ENCODE measurements around the gene CATSPER1.

The CATSPER1 gene

DNA sequence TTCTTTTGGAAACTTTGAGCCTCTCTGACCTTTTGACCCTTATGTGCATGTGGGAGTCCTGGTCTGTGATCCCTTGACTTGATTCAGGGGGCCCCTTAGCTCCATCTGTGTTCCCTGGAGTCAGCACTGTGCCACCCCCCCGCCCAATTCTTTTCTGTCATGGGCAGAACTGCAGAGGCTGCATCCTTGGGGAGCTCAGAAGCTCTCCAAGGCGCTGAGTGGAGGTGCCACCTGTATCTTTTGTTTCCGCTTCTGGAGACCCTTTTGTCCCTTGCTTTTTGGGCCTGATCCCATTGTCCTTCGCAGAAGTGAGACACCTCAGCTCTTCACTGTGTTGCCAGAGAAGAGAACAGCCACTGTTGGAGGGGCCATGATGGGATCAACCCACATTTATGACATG lies 41.4 kb upstream of the CATSPER1 start:
- peaks cover 5% of the 10 kb centered on the region for H3K4me1 ChIP-seq (ENCODE audit: control insufficient read depth, insufficient read depth, low read length)
- no peak overlapping the region for H3K9ac ChIP-seq (ENCODE audit: low read depth, low read length)
- no peaks in the 10 kb centered on the region for H3K9me3 ChIP-seq (ENCODE audit: control insufficient read depth, insufficient read depth, low read length)
- no peak overlapping the region for H3K4me3 ChIP-seq (ENCODE audit: low read depth, low read length)
- H3K36me3 ChIP-seq (ENCODE audit: control insufficient read depth, insufficient read depth, low read length), result peaks cover 43% of the 10 kb centered on the region
- H3K27me3 ChIP-seq (ENCODE audit: control insufficient read depth, insufficient read depth, low read length), result no peaks in the 10 kb centered on the region

DNA sequence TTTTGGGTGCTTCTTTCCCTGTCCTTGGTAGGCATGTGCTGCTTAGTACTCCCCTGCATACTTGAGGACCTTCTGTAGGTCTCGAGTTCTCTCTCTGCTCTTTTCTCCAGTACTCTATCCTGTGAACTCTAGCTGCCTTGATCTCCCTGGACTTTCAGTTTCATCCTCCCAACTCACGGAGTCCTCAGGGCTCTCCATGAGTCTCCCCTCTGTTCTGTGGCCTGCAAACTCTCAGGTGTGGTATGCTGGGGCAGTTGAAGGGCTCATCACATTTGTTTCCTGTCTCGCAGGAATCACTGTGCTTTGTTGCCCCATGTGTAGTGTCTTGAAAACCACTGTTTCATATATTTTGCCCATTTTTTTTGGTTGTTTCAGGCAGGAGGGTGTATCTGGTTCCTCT lies 40.5 kb upstream of the CATSPER1 start:
- no peak overlapping the region for H3K9ac ChIP-seq (ENCODE audit: low read depth, low read length)
- H3K36me3 ChIP-seq (ENCODE audit: control insufficient read depth, insufficient read depth, low read length), result peaks cover 48% of the 10 kb centered on the region
- peaks cover 5% of the 10 kb centered on the region for H3K4me1 ChIP-seq (ENCODE audit: control insufficient read depth, insufficient read depth, low read length)
- no peaks in the 10 kb centered on the region for H3K27me3 ChIP-seq (ENCODE audit: control insufficient read depth, insufficient read depth, low read length)
- H3K9me3 ChIP-seq (ENCODE audit: control insufficient read depth, insufficient read depth, low read length), result no peaks in the 10 kb centered on the region
- no peak overlapping the region for H3K4me3 ChIP-seq (ENCODE audit: low read depth, low read length)

DNA sequence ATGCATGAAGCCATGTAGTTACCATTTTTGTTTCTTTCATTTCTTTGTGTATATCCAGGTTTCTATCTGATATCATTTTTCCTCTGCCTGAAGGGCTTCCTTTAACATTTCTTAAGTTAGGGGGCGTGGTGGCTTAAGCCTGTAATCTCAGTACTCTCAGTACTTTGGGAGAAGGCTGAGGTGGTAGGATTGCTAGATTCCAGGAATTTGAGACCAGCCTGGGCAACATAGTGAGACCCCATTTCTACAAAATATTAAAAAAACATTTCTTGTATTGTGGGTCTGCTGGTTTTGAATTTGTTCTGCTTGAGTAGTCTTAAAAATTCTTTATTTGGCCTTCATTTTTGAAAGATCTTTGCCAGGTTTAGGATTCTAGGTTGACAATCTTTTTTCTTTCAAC lies 38.3 kb upstream of the CATSPER1 start:
- Histone ChIP-seq H3K9ac (ENCODE audit: low read depth, low read length) (no peak overlapping the region), H3K4me1 (ENCODE audit: control insufficient read depth, insufficient read depth, low read length) (peaks cover 5% of the 10 kb centered on the region), H3K27me3 (ENCODE audit: control insufficient read depth, insufficient read depth, low read length) (no peaks in the 10 kb centered on the region), H3K36me3 (ENCODE audit: control insufficient read depth, insufficient read depth, low read length) (peaks cover 70% of the 10 kb centered on the region), H3K9me3 (ENCODE audit: control insufficient read depth, insufficient read depth, low read length) (no peaks in the 10 kb centered on the region), H3K4me3 (ENCODE audit: low read depth, low read length) (no peak overlapping the region)

DNA sequence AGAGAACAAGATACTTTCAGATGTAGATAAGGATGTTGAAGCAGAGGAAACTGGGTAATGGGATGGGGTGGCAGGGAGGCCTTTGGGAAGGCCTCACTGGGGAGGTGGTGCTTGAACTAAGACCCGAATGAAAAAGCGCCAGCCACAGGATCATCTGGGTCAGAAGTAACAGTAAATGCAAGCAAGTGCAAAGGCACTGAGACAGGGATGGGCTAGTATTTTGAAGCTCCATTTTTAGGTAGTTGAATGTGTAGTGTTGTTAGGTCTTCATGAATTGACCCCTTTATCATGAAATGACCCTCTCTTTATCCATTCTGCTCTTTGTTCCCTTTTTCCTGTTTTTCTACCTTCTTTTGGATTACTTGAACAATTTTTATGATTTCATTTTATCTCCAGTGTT lies 37.6 kb upstream of the CATSPER1 start:
- Histone ChIP-seq H3K9ac (ENCODE audit: low read depth, low read length) (no peak overlapping the region), H3K36me3 (ENCODE audit: control insufficient read depth, insufficient read depth, low read length) (peaks cover 74% of the 10 kb centered on the region), H3K4me1 (ENCODE audit: control insufficient read depth, insufficient read depth, low read length) (peaks cover 5% of the 10 kb centered on the region), H3K27me3 (ENCODE audit: control insufficient read depth, insufficient read depth, low read length) (no peaks in the 10 kb centered on the region), H3K9me3 (ENCODE audit: control insufficient read depth, insufficient read depth, low read length) (no peaks in the 10 kb centered on the region), H3K4me3 (ENCODE audit: low read depth, low read length) (no peak overlapping the region)

DNA sequence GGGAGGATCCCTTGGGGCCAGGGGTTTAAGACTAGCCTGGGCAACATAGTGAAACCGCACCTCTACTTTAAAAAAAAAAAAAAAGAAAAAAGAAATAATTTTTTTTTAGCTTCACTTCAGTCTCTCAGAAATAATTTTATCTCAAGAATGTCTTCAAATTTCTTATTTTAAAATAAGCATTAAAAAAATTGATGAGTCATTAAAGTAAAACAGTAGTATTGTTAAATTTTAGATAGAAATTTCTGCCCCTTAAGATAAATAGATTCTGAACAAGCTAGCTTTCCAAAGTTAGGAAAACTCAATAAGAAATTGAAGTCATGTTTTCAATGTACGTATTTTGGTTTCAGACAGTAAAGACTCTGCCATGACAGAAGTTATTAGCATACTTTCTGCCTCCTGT lies 36.1 kb upstream of the CATSPER1 start:
- peaks cover 74% of the 10 kb centered on the region for H3K36me3 ChIP-seq (ENCODE audit: control insufficient read depth, insufficient read depth, low read length)
- no peaks in the 10 kb centered on the region for H3K4me1 ChIP-seq (ENCODE audit: control insufficient read depth, insufficient read depth, low read length)
- H3K27me3 ChIP-seq (ENCODE audit: control insufficient read depth, insufficient read depth, low read length), result no peaks in the 10 kb centered on the region
- no peak overlapping the region for H3K9ac ChIP-seq (ENCODE audit: low read depth, low read length)
- H3K9me3 ChIP-seq (ENCODE audit: control insufficient read depth, insufficient read depth, low read length), result no peaks in the 10 kb centered on the region
- no peak overlapping the region for H3K4me3 ChIP-seq (ENCODE audit: low read depth, low read length)

DNA sequence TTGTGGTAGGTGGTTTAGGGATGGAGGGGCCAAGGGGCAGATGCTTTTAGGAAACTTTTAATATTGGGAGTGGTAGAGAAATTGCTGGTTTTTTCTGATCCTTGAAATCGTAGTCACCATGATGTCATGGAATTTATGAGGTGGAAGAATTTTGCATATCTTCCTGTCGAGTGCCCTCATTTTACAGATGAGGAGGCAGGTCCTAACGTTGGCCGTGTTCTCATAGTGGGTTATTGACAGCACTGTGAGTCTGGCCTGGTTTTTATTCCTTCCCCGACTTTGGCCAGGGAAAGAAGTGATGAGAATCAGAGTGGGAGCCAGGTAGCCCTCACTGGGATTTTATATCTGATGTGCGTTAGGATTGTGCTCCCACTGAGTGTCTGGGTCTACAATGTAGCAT lies 35.0 kb upstream of the CATSPER1 start:
- peaks cover 68% of the 10 kb centered on the region for H3K36me3 ChIP-seq (ENCODE audit: control insufficient read depth, insufficient read depth, low read length)
- no peak overlapping the region for H3K9ac ChIP-seq (ENCODE audit: low read depth, low read length)
- no peaks in the 10 kb centered on the region for H3K4me1 ChIP-seq (ENCODE audit: control insufficient read depth, insufficient read depth, low read length)
- no peak overlapping the region for H3K4me3 ChIP-seq (ENCODE audit: low read depth, low read length)
- no peaks in the 10 kb centered on the region for H3K9me3 ChIP-seq (ENCODE audit: control insufficient read depth, insufficient read depth, low read length)
- no peaks in the 10 kb centered on the region for H3K27me3 ChIP-seq (ENCODE audit: control insufficient read depth, insufficient read depth, low read length)

DNA sequence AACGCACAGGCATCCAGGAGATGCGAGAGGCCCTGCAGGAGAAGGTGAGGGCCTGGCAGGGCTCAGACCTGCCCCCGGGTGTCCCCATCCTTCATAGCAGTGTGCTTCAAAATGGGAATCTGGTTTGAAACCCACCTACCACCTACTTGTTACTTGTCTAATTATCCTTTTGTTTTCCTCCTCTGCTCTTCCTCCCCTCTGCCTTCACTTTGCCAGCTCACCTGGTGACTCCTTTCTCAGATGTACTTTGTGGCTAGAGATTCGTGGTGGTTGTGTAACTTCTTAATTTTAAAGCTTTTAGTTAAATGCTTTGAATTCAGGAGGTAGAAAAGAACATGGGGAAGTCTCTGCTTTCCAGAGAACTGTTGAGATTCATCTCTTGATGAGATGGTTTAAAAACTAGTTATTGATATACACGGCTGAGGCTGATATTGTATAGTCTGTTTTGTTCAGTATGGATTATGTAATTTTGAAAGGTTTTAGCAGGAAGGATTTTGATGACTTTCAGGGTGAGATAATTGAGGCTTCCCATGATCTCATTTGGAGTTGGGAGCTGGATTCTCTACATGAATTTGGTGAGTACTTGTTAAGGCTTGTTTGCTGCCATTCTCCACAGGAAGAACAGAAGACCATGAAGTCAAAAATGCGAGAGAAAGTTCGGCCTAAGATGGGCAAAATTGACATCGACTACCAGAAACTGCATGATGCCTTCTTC lies 33.8 kb upstream of the CATSPER1 start:
- Histone ChIP-seq H3K27me3 (ENCODE audit: control insufficient read depth, insufficient read depth, low read length) (no peaks in the 10 kb centered on the region), H3K4me1 (ENCODE audit: control insufficient read depth, insufficient read depth, low read length) (no peaks in the 10 kb centered on the region), H3K9me3 (ENCODE audit: control insufficient read depth, insufficient read depth, low read length) (no peaks in the 10 kb centered on the region), H3K36me3 (ENCODE audit: control insufficient read depth, insufficient read depth, low read length) (peaks cover 72% of the 10 kb centered on the region), H3K9ac (ENCODE audit: low read depth, low read length) (no peak overlapping the region), H3K4me3 (ENCODE audit: low read depth, low read length) (no peak overlapping the region)

DNA sequence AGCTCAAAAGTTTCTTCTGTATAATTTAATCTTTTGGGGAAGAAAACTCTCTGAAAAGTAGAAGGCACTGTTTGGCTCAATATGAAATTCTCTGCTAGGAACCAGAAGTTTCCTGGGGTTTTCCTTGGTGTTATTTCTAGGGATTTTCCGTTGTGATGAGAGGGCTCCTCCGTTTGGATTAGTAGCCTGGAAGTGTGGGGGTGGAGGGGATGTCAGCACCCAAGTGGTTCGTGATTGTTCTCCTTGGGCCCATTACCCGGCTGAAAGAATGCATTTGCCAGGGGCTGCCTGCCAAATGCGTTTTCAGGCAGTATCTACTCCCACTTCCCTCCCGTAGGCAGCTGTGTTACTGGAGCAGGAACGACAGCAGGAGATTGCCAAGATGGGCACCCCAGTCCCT lies 30.2 kb upstream of the CATSPER1 start:
- Histone ChIP-seq H3K4me1 (ENCODE audit: control insufficient read depth, insufficient read depth, low read length) (peaks cover 3% of the 10 kb centered on the region), H3K9me3 (ENCODE audit: control insufficient read depth, insufficient read depth, low read length) (no peaks in the 10 kb centered on the region), H3K27me3 (ENCODE audit: control insufficient read depth, insufficient read depth, low read length) (no peaks in the 10 kb centered on the region), H3K36me3 (ENCODE audit: control insufficient read depth, insufficient read depth, low read length) (peaks cover 55% of the 10 kb centered on the region), H3K4me3 (ENCODE audit: low read depth, low read length) (no peak overlapping the region), H3K9ac (ENCODE audit: low read depth, low read length) (no peak overlapping the region)

DNA sequence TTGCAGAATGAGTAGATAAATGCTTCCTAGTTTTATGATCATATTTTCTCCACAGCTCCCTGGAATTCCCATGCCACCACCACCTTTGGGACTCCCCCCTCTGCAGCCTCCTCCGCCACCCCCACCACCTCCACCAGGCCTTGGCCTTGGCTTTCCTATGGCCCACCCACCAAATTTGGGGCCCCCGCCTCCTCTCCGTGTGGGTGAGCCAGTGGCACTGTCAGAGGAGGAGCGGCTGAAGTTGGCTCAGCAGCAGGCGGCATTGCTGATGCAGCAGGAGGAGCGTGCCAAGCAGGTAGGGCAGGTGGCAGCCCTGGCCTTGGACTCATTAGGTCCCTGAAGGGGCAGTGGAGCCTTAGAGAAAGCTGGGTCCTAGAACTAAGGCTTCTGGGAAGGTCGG lies 28.7 kb upstream of the CATSPER1 start:
- peaks cover 40% of the 10 kb centered on the region for H3K36me3 ChIP-seq (ENCODE audit: control insufficient read depth, insufficient read depth, low read length)

DNA sequence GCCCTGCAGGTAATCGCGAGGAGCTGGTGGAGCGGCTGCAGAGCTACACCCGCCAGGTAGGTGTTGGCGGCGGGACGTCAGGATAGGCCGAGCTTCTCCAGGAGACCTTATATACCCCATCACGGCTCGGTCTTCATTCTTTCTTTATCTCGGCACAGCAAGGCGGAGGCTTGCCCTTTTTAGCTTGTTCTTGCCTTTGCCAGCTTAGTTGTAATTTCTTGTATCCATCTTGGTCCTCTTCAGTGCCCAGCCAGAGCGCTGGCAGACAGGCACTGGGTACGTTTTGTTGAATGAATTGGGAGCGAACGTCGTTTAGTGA lies 26.3 kb upstream of the CATSPER1 start:
- Histone ChIP-seq H3K4me3 (ENCODE audit: low read depth, low read length) (peak overlapping the region; percentile 96), H3K4me1 (ENCODE audit: control insufficient read depth, insufficient read depth, low read length) (peaks cover 11% of the 10 kb centered on the region), H3K36me3 (ENCODE audit: control insufficient read depth, insufficient read depth, low read length) (peaks cover 20% of the 10 kb centered on the region), H3K9ac (ENCODE audit: low read depth, low read length) (peak overlapping the region; percentile 97), H3K27me3 (ENCODE audit: control insufficient read depth, insufficient read depth, low read length) (no peaks in the 10 kb centered on the region), H3K9me3 (ENCODE audit: control insufficient read depth, insufficient read depth, low read length) (no peaks in the 10 kb centered on the region)

More for the DNA sequence above, 28.7 kb upstream of the CATSPER1 start:
- Histone ChIP-seq H3K27me3 (ENCODE audit: control insufficient read depth, insufficient read depth, low read length) (no peaks in the 10 kb centered on the region), H3K9ac (ENCODE audit: low read depth, low read length) (no peak overlapping the region), H3K4me3 (ENCODE audit: low read depth, low read length) (no peak overlapping the region), H3K4me1 (ENCODE audit: control insufficient read depth, insufficient read depth, low read length) (peaks cover 7% of the 10 kb centered on the region), H3K9me3 (ENCODE audit: control insufficient read depth, insufficient read depth, low read length) (no peaks in the 10 kb centered on the region)

DNA sequence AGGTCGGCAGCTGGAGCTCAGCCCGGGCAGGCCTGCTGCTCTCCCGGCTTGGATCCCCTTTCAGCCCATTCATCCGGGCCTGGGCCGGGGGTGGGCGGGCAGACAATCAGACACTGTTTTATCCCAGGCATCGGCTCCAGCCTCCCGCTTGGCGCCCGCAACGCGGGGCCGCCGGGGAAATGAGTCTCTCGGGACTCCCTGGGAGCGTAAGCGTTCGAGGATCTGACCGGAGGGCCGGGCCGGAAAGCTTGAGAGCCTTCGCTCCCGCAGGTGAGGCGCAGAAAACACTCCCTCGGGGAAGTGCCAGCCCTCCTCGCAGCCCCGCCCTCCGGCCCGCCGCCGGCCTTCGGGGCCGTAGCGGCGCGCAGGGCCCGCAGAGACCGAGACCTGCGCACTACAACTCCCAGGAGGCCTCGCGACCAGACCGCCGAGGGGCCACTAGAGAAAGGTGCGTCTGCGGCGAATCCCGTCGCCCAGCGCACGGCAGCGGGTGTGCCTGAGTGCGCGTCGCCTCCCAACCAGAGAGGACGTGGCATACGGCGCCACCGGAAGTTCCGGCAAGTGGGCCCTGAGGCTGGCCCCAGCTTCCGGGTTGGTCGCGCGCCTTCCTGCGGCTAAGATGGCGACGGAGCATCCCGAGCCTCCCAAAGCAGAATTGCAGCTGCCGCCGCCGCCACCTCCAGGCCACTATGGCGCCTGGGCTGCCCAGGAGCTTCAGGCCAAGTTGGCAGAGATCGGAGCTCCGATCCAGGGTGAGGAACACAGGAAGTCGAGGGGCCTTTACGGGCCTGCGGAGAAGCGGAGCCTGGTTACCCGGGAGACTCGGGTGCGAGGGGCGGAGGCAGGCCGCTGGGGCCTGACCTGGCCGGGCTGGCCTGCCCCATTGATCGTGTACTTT lies 25.7 kb upstream of the CATSPER1 start, which contains the start of gene SF3B2:
Gene SF3B2, plus strand, starts transcription at position 599 of the 898 bp plus-strand sequence. Its CDS starts 21 bp downstream, at position 620.
- peak within 1 kb of the TSS; percentile 96 for H3K4me3 ChIP-seq (ENCODE audit: low read depth, low read length)
- H3K27me3 ChIP-seq (ENCODE audit: control insufficient read depth, insufficient read depth, low read length), result no peaks in the 10 kb centered on the region
- H3K4me1 ChIP-seq (ENCODE audit: control insufficient read depth, insufficient read depth, low read length), result peaks cover 11% of the 10 kb centered on the region
- H3K9me3 ChIP-seq (ENCODE audit: control insufficient read depth, insufficient read depth, low read length), result no peaks in the 10 kb centered on the region
- peaks cover 20% of the 10 kb centered on the region for H3K36me3 ChIP-seq (ENCODE audit: control insufficient read depth, insufficient read depth, low read length)
- peak within 1 kb of the TSS; percentile 97 for H3K9ac ChIP-seq (ENCODE audit: low read depth, low read length)

DNA sequence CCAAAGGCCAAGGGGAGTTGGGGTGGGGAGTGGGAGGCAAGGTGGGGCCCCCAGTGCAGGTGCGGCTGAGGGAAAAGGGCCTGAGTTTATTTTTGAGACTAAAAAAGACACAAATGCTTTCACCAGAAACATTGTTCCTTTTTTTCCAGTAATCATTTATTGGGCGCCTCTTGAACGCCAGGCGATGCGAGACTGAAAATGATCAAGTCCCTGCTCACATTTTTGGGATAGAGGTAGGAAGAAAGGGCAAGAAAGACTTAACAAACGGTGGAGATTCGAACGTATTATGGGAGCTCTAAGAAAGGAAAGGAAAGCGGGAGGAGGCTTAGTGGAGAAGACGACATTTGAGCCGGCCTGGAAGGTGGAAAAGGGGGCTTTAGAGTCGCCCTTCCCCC lies 25.1 kb upstream of the CATSPER1 start:
- H3K27me3 ChIP-seq (ENCODE audit: control insufficient read depth, insufficient read depth, low read length), result no peaks in the 10 kb centered on the region
- no peaks in the 10 kb centered on the region for H3K9me3 ChIP-seq (ENCODE audit: control insufficient read depth, insufficient read depth, low read length)
- peak overlapping the region; percentile 96 for H3K4me3 ChIP-seq (ENCODE audit: low read depth, low read length)
- peaks cover 16% of the 10 kb centered on the region for H3K36me3 ChIP-seq (ENCODE audit: control insufficient read depth, insufficient read depth, low read length)
- H3K4me1 ChIP-seq (ENCODE audit: control insufficient read depth, insufficient read depth, low read length), result peaks cover 11% of the 10 kb centered on the region
- H3K9ac ChIP-seq (ENCODE audit: low read depth, low read length), result peak overlapping the region; percentile 92

Data from iPS-15b (cell line).